Muscle of leg (tissue), 11 donors: Measurements from ENCODE around the gene TLR7. TPM values are rescaled to one million over a fixed set of nuclear protein-coding genes. Genes with fewer than 3 reads are reported as not detected.

Experiments used
- DNase-seq: peaks from one replicate; pipeline ENCODE4 v3.0.0; 2013
- H3K27ac ChIP-seq: one replicate; pipeline ENCODE4 v1.5.1; 2013; ENCODE audit warnings: mild to moderate bottlenecking, low read length, control low read depth
- H3K27me3 ChIP-seq: one replicate; pipeline ENCODE4 v1.6.1; 2013; ENCODE audit warnings: low read length; ENCODE audit not compliant: control insufficient read depth, insufficient read depth
- H3K36me3 ChIP-seq: one replicate; pipeline ENCODE4 v1.6.1; 2013; ENCODE audit warnings: low read length; ENCODE audit not compliant: control insufficient read depth, insufficient read depth
- H3K4me1 ChIP-seq: one replicate; pipeline ENCODE4 v1.6.1; 2013; ENCODE audit warnings: low read length; ENCODE audit not compliant: control insufficient read depth, insufficient read depth
- H3K4me3 ChIP-seq: one replicate; pipeline ENCODE4 v1.5.1; 2013; ENCODE audit warnings: low read length, control low read depth
- H3K9me3 ChIP-seq: replicated peaks from 2 replicates; pipeline ENCODE4 v1.6.1; 2013; ENCODE audit warnings: low read depth, low read length; ENCODE audit not compliant: control insufficient read depth
- WGBS: methylation state at CpG from one replicate; pipeline ENCODE4 v1.1.5; 2013; ENCODE audit warnings: missing lambda C conversion rate; ENCODE audit not compliant: insufficient coverage; 5-methylcytosine and 5-hydroxymethylcytosine counted together
- polyA plus RNA-seq, 8 donors: library from polyadenylated mRNA; unstranded; fragments of 120-200 nt; gene quantifications; one replicate each; pipeline versions ENCODE4 v1.2.1 to v1.2.3, GENCODE V29; 2013; ENCODE audit warnings: inconsistent platforms in 1 of 8, low replicate concordance in 1 of 8; ENCODE audit not compliant: insufficient read length in 8 of 8, insufficient read depth in 1 of 8
- total RNA-seq: library from RNA; stranded (reverse); fragments of 120-200 nt; gene quantifications from one replicate; pipeline ENCODE4 v1.2.4, GENCODE V29; 2013

The TLR7 gene
- total and polyA plus RNA-seq, 9 donors: 0.30 to 1.6 (median 0.82) TPM

- peaks cover 5% of the 10 kb centered on the region for H3K27me3 ChIP-seq
- no peak for DNase-seq
- H3K27ac ChIP-seq: no peak overlapping the region
- no peak overlapping the region for H3K4me3 ChIP-seq
- no peaks in the 10 kb centered on the region for H3K36me3 ChIP-seq
- no peaks in the 10 kb centered on the region for H3K4me1 ChIP-seq
- WGBS: 80% methylated on average over 4 of the region's 8 CpGs
- H3K9me3 ChIP-seq: no peaks in the 10 kb centered on the region
These were observed 54.1 kb downstream of the TLR7 start for GRCh38 chrX:12920990-12921389.

- Histone ChIP-seq H3K4me1 (no peaks in the 10 kb centered on the region), H3K27me3 (peaks cover 2% of the 10 kb centered on the region), H3K27ac (no peak overlapping the region), H3K36me3 (no peaks in the 10 kb centered on the region), H3K4me3 (no peak overlapping the region), H3K9me3 (no peaks in the 10 kb centered on the region)
- no peak for DNase-seq
- 70% methylated on average over 4 of the region's 10 CpGs for WGBS
These were observed 55.2 kb downstream of the TLR7 start for GRCh38 chrX:12921886-12922598.

- no peak overlapping the region for H3K4me3 ChIP-seq
- DNase-seq: no peak
These were observed 55.7 kb downstream of the TLR7 start for GRCh38 chrX:12922599-12922919.

GRCh38 chrX:12929701-12930100, 62.8 kb downstream of the TLR7 start:
- H3K9me3 ChIP-seq: no peaks in the 10 kb centered on the region
- 94% methylated on average over 2 of the region's 4 CpGs for WGBS
- H3K27me3 ChIP-seq: no peaks in the 10 kb centered on the region
- no peak for DNase-seq
- H3K4me3 ChIP-seq: no peak overlapping the region
- H3K4me1 ChIP-seq: no peaks in the 10 kb centered on the region
- no peak overlapping the region for H3K27ac ChIP-seq
- H3K36me3 ChIP-seq: no peaks in the 10 kb centered on the region

More at GRCh38 chrX:12922599-12922919, 55.7 kb downstream of the TLR7 start:
- peaks cover 2% of the 10 kb centered on the region for H3K27me3 ChIP-seq
- no peaks in the 10 kb centered on the region for H3K9me3 ChIP-seq
- no peak overlapping the region for H3K27ac ChIP-seq
- no peaks in the 10 kb centered on the region for H3K36me3 ChIP-seq
- H3K4me1 ChIP-seq: no peaks in the 10 kb centered on the region

GRCh38 chrX:12930150-12930549, 63.3 kb downstream of the TLR7 start:
- WGBS: no CpG with 5 or more reads among the region's 2 CpGs
- Histone ChIP-seq H3K36me3 (no peaks in the 10 kb centered on the region), H3K27me3 (no peaks in the 10 kb centered on the region), H3K27ac (no peak overlapping the region), H3K4me3 (no peak overlapping the region), H3K9me3 (no peaks in the 10 kb centered on the region), H3K4me1 (no peaks in the 10 kb centered on the region)
- no peak for DNase-seq

- Histone ChIP-seq H3K4me3 (no peak overlapping the region), H3K27me3 (peaks cover 2% of the 10 kb centered on the region), H3K36me3 (no peaks in the 10 kb centered on the region), H3K27ac (no peak overlapping the region), H3K9me3 (no peaks in the 10 kb centered on the region), H3K4me1 (no peaks in the 10 kb centered on the region)
- no CpG with 5 or more reads among the region's 1 CpG for WGBS
- no peak for DNase-seq
These were observed 65.4 kb downstream of the TLR7 start for GRCh38 chrX:12932244-12932643.

GRCh38 chrX:12934850-12935249, 68.0 kb downstream of the TLR7 start:
- H3K27me3 ChIP-seq: peaks cover 2% of the 10 kb centered on the region
- DNase-seq: no peak
- no peaks in the 10 kb centered on the region for H3K4me1 ChIP-seq
- H3K36me3 ChIP-seq: no peaks in the 10 kb centered on the region
- no peaks in the 10 kb centered on the region for H3K9me3 ChIP-seq
- H3K27ac ChIP-seq: no peak overlapping the region
- 90% methylated on average over 2 of the region's 5 CpGs for WGBS
- no peak overlapping the region for H3K4me3 ChIP-seq

GRCh38 chrX:12936947-12937346, 70.1 kb downstream of the TLR7 start:
- Histone ChIP-seq H3K4me1 (no peaks in the 10 kb centered on the region), H3K9me3 (no peaks in the 10 kb centered on the region), H3K36me3 (no peaks in the 10 kb centered on the region), H3K27ac (no peak overlapping the region), H3K4me3 (no peak overlapping the region), H3K27me3 (peaks cover 2% of the 10 kb centered on the region)
- WGBS: no CpG with 5 or more reads among the region's 1 CpG
- no peak for DNase-seq

Other genes with a start within 250 kb of the TLR7 start
- gene PRPS2, start 75.7 kb upstream of the TLR7 start, total RNA-seq: 8.6 TPM
- 10 to 100 TPM in 4 of 8 donors, 1 to 10 TPM in 4; 7.5 to 15.9 (median 9.6) TPM for gene PRPS2, start 75.7 kb upstream of the TLR7 start, polyA plus RNA-seq
- gene TLR8, start 39.5 kb downstream of the TLR7 start, total RNA-seq: 0.44 TPM
- under 1 TPM; 0.16 to 0.61 (median 0.41) TPM for gene TLR8, start 39.5 kb downstream of the TLR7 start, polyA plus RNA-seq
- gene TMSB4X, start 108.0 kb downstream of the TLR7 start, total RNA-seq: 1,465 TPM
- gene TMSB4X, start 108.0 kb downstream of the TLR7 start, polyA plus RNA-seq: 1,000 to 10,000 TPM in 7 of 8 donors, 100 to 1,000 TPM in 1; 996 to 1,896 (median 1,272) TPM
- not detected for gene FAM9C, start 177.5 kb downstream of the TLR7 start, total RNA-seq
- under 1 TPM; 0.09 to 0.86 (median 0.32) TPM for gene FAM9C, start 177.5 kb downstream of the TLR7 start, polyA plus RNA-seq